ENCODE results near the gene CNGA3.
"Not testable (repeated sequence)": the region's sequence is repeated elsewhere in the genome, so short reads cannot be mapped to it uniquely, and the experiment has no call there.

DNA sequence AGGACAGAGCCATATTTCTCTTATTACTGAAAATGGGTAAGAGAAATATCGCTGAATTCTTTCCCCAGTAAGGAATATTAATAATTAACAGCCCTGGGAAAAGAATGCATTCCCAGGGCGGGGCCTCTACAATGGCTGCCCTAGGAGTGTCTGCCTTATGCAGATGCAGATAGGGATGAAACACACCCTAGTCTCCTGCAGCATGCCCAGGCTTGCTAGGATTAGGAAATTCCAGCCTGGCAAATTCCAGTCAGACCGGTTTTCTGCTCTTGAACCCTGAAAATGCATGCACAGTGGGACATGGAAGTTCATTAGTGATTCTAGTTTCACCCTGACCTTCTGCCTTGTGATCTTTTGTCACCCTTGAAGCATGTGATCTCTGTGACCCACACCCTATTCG lies 89.4 kb downstream of the CNGA3 start:
- TF ChIP-seq, protein P1, sequence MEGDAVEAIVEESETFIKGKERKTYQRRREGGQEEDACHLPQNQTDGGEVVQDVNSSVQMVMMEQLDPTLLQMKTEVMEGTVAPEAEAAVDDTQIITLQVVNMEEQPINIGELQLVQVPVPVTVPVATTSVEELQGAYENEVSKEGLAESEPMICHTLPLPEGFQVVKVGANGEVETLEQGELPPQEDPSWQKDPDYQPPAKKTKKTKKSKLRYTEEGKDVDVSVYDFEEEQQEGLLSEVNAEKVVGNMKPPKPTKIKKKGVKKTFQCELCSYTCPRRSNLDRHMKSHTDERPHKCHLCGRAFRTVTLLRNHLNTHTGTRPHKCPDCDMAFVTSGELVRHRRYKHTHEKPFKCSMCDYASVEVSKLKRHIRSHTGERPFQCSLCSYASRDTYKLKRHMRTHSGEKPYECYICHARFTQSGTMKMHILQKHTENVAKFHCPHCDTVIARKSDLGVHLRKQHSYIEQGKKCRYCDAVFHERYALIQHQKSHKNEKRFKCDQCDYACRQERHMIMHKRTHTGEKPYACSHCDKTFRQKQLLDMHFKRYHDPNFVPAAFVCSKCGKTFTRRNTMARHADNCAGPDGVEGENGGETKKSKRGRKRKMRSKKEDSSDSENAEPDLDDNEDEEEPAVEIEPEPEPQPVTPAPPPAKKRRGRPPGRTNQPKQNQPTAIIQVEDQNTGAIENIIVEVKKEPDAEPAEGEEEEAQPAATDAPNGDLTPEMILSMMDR (conservative IDR thresholded peaks at IDR 0.05; ENCODE audit: low read length) = not testable (repeated sequence)
- TF ChIP-seq EZH2phosphoT487 (IDR thresholded peaks at IDR 0.05; ENCODE audit: borderline replicate concordance) = not testable (repeated sequence)
